ENCODE results near the gene CDK17. TPM values are rescaled to one million over a fixed set of nuclear protein-coding genes. Genes with fewer than 3 reads are reported as not detected.

The CDK17 gene
- total and polyA plus RNA-seq, 2 of the 8 experiments (the other 6 are each of a cell fraction or from before 2014, with no cell fraction given) = 5.8 to 20.0 TPM

DNA sequence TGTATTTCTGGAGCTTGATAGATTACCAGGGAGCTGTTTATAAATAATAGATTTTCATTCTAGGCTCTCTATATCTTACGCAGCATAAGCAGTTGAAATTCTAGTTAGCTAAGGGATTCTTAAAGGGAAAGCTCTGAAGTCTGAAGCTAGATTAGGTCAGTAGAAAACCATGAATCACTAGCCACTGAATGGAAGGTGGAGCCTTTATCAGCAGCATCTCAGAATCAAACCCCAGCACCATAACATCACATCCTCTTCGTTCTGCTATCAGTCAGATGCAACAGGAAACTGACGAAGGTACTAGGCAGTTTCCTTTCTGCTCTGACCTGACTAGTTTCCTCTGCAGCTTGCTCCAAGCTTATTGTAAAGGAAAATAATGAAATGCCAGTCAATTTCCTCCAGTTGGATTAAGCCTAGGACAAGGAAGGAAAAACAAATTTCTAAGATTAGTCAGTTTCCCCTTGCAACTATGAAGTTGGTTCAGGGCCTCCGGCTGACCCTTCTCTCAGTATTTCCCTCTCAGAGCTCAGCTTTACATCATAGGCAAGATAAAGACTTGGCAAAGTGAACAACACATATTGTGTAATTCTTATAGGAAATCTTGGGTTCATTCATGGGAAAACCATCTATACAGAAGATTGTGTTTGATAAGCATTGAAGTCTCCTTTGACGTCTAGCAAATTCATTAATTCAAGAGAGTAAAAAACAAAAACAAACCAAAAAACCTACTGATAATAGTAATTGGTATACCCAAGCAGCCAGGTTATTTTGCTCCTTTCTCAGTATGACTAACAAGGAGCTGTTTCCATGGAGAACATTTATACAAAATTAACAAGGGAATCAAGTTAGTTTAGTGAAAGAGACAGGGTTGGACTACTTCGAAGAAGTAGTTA, 45.7 kb upstream of the CDK17 start:
- Histone ChIP-seq H3K56ac (replicated peaks; ENCODE audit: insufficient read length, low read depth, low read length) (no peak overlapping the region), H3K23ac (ENCODE audit: insufficient read length) (no peak overlapping the region), H2AK5ac (ENCODE audit: low read depth, low read length) (no peak overlapping the region), H3K4me1 (replicated peaks in 1 of 4; ENCODE audit: control insufficient read depth in 3 of 4, insufficient read depth in 4 of 4, low read length in 3 of 4) (no peaks in the 10 kb centered on the region), H3K4ac (replicated peaks; ENCODE audit: insufficient read length, low read depth, low read length) (no peak overlapping the region), H3K9ac (replicated peaks in 1 of 4; ENCODE audit: extremely low read depth in 1 of 4, low read depth in 3 of 4, low read length in 3 of 4) (no peak overlapping the region), H2AFZ (ENCODE audit: low read length) (0 out of 2 replicates have a peak overlapping the region, but pooled peaks have one; percentile 69), H3K27me3 (replicated peaks in 1 of 4; ENCODE audit: control insufficient read depth in 3 of 4, extremely low read depth in 1 of 4, insufficient read depth in 3 of 4, low read length in 3 of 4) (no peaks in the 10 kb centered on the region), H4K5ac (ENCODE audit: insufficient read length, low read depth, low read length) (no peak overlapping the region), H3K4me2 (ENCODE audit: insufficient read depth in 1 of 2, low read depth in 2 of 2, low read length in 2 of 2) (no peak overlapping the region), H4K91ac (replicated peaks; ENCODE audit: insufficient read length, low read length) (no peak overlapping the region), H3K27ac (ENCODE audit: low read depth, low read length) (no peak overlapping the region), H2BK5ac (ENCODE audit: low read depth, low read length) (no peak overlapping the region), H3K9me3 (ENCODE audit: insufficient read depth in 2 of 2, low read depth in 1 of 2, low read length in 1 of 2) (no peaks in the 10 kb centered on the region), H2BK120ac (replicated peaks; ENCODE audit: low read depth, low read length) (no peak overlapping the region), H3K18ac (ENCODE audit: extremely low read depth, low read length) (no peak overlapping the region), H2BK12ac (ENCODE audit: low read depth, low read length) (no peak overlapping the region), H4K8ac (ENCODE audit: extremely low read depth, insufficient read depth, low read length) (no peak overlapping the region), H3K36me3 (ENCODE audit: control insufficient read depth in 2 of 4, insufficient read depth in 4 of 4, low read length in 3 of 4) (no peaks in the 10 kb centered on the region), H3K14ac (ENCODE audit: insufficient read length) (no peak overlapping the region), H2BK20ac (ENCODE audit: low read length) (no peak overlapping the region), H3K79me2 (ENCODE audit: control insufficient read depth in 1 of 2, insufficient read depth in 2 of 2, low read length in 2 of 2) (no peaks in the 10 kb centered on the region), H4K20me1 (replicated peaks in 1 of 2; ENCODE audit: control insufficient read depth in 1 of 2, insufficient read depth in 2 of 2, low read length in 2 of 2) (no peaks in the 10 kb centered on the region), H2BK15ac (ENCODE audit: low read length) (no peak overlapping the region), H3K79me1 (ENCODE audit: low read depth, low read length) (no peaks in the 10 kb centered on the region), H3K23me2 (ENCODE audit: low read depth, low read length) (no peaks in the 10 kb centered on the region), H3K4me3 (ENCODE audit: extremely low read depth in 1 of 4, insufficient read depth in 2 of 4, low read depth in 3 of 4, low read length in 4 of 4) (no peak overlapping the region)
- no peak for FAIRE-seq
- DNase-seq (ENCODE audit: low read depth in 1 of 2, low spot score in 2 of 2) = no peak
- POLR2A ChIA-PET (ENCODE audit: partially characterized antibody) = interaction anchor here (1.1 kb wide), 1 partner anchor 13 kb away, joined by 3 read pairs; no protein-coding TSS in a partner anchor
- CTCF ChIA-PET (ENCODE audit: partially characterized antibody) = interaction anchor here (0.6 to 2.8 kb wide), 3 partner anchors 20 to 231 kb away, joined by 3 to 9 read pairs (median 3); no protein-coding TSS in a partner anchor
- 89% methylated on average over 6 of the region's 6 CpGs; no CpG with 5 or more reads in 1 of the 2 experiments for WGBS, 2 experiments (ENCODE audit: extremely low coverage in 1 of 2, insufficient coverage in 1 of 2, insufficient read length in 1 of 2, insufficient replicate concordance in 2 of 2, low coverage in 1 of 2, low lambda C conversion rate in 2 of 2, missing lambda C conversion rate in 1 of 2)
- TF ChIP-seq TBP (IDR thresholded peaks at IDR 0.05; ENCODE audit: low read depth, low read length) (no peak), POLR2AphosphoS5 (IDR thresholded peaks at IDR 0.05; ENCODE audit: low read depth, low read length) (no peak), RAD21 (IDR thresholded peaks at IDR 0.05 in 1 of 2, conservative IDR thresholded peaks at IDR 0.05 in 1 of 2; ENCODE audit: low read depth in 2 of 2, low read length in 2 of 2) (no peak), POLR2A (IDR thresholded peaks at IDR 0.05; ENCODE audit: control extremely low read depth in 1 of 2, low read depth in 2 of 2, low read length in 2 of 2) (no peak), KDM5A (IDR thresholded peaks at IDR 0.05; ENCODE audit: low read length) (no peak)
